DOHH2 (cell line): Measurements from ENCODE around the gene C11orf68.

Experiments used
- H3F3A ChIP-seq: fragments of 200-600 bp; sonication (generic), shearing (Covaris generic); 2 replicates; pipeline ENCODE4 v1.6.0; 2016; ENCODE audit warnings: antibody characterized with exemption, mild to moderate bottlenecking; ENCODE audit not compliant: control insufficient read depth, insufficient read depth
- H3K27ac ChIP-seq: fragments of 200-600 bp; sonication (generic); 2 replicates; pipeline ENCODE4 v1.5.1; 2014; ENCODE audit warnings: low read depth, mild to moderate bottlenecking, low read length, moderate library complexity
- H3K27me3 ChIP-seq: fragments of 200-600 bp; sonication (generic); 2 replicates; pipeline ENCODE4 v1.6.1; 2014; ENCODE audit warnings: mild to moderate bottlenecking, low read length, mixed read lengths; ENCODE audit not compliant: control insufficient read depth
- H3K36me3 ChIP-seq: fragments of 200-600 bp; sonication (generic); 2 replicates; pipeline ENCODE4 v1.6.1; 2014; ENCODE audit warnings: mild to moderate bottlenecking, low read length, moderate library complexity, mixed read lengths; ENCODE audit not compliant: control insufficient read depth
- H3K4me1 ChIP-seq: fragments of 200-600 bp; sonication (generic); 2 replicates; pipeline ENCODE4 v1.6.1; 2014; ENCODE audit warnings: mild to moderate bottlenecking, low read length, mixed read lengths; ENCODE audit not compliant: control insufficient read depth
- H3K4me2 ChIP-seq: fragments of 200-600 bp; sonication (generic); 2 replicates; pipeline ENCODE4 v1.6.0; 2014; ENCODE audit warnings: mild to moderate bottlenecking, low read length, moderate library complexity
- H3K4me3 ChIP-seq: fragments of 200-600 bp; sonication (generic); 2 replicates; pipeline ENCODE4 v1.5.1; 2014; ENCODE audit warnings: mild to moderate bottlenecking, low read length, mixed read lengths
- H3K79me2 ChIP-seq: fragments of 200-600 bp; sonication (generic); 2 replicates; pipeline ENCODE4 v1.6.1; 2014; ENCODE audit warnings: mild to moderate bottlenecking, low read length, mixed read lengths; ENCODE audit not compliant: control insufficient read depth
- H3K9me2 ChIP-seq: fragments of 200-600 bp; sonication (generic); replicated peaks from 2 replicates; pipeline ENCODE4 v1.6.1; 2014; ENCODE audit warnings: mild to moderate bottlenecking, low read length, mixed read lengths; ENCODE audit not compliant: control insufficient read depth
- H3K9me3 ChIP-seq: fragments of 200-600 bp; sonication (generic); 2 replicates; pipeline ENCODE4 v1.6.1; 2014; ENCODE audit warnings: antibody characterized with exemption, low read length, mixed read lengths; ENCODE audit not compliant: control insufficient read depth, insufficient read depth
- H4K20me1 ChIP-seq: fragments of 200-600 bp; sonication (generic); 2 replicates; pipeline ENCODE4 v1.6.0; 2014; ENCODE audit warnings: low read depth, mild to moderate bottlenecking, antibody characterized with exemption, low read length, moderate library complexity; ENCODE audit not compliant: control insufficient read depth, insufficient read depth
- CTCF ChIP-seq: fragments of 200-600 bp; sonication (generic); IDR thresholded peaks from one replicate; pipeline ENCODE4 v1.5.1; 2014; ENCODE audit warnings: antibody characterized with exemption, mild to moderate bottlenecking, low read depth, low read length; ENCODE audit not compliant: poor library complexity, severe bottlenecking
- EZH2phosphoT487 ChIP-seq: fragments of 200-600 bp; sonication (generic); IDR thresholded peaks from 2 replicates; pipeline ENCODE4 v1.6.1; 2017; ENCODE audit warnings: borderline replicate concordance, mild to moderate bottlenecking, antibody characterized with exemption, low read length, moderate library complexity, mixed read lengths

The C11orf68 gene

GRCh38 chr11:65918211-65919140 is at the start of gene C11orf68:
C11orf68 (minus strand) TSS chr11:65919062; CDS start chr11:65919031, 31 bp downstream.
- no peaks in the 10 kb centered on the region for H4K20me1 ChIP-seq
- peak within 1 kb of the TSS; percentile 90 for H3K4me2 ChIP-seq
- H3K27me3 ChIP-seq = no peaks in the 10 kb centered on the region
- H3K4me3 ChIP-seq = peak within 1 kb of the TSS; percentile 91
- peaks cover 4% of the 10 kb centered on the region; the same call in 1 of the 2 replicates for H3K36me3 ChIP-seq
- H3K79me2 ChIP-seq = peaks cover 22% of the 10 kb centered on the region
- no peaks in the 10 kb centered on the region for H3K9me3 ChIP-seq
- no peaks in the 10 kb centered on the region for H3F3A ChIP-seq
- peaks cover 23% of the 10 kb centered on the region for H3K4me1 ChIP-seq
- no peak within 1 kb of the TSS; the same call in 1 of the 2 replicates for H3K27ac ChIP-seq
- TF ChIP-seq CTCF = no peak
- TF ChIP-seq EZH2phosphoT487 = no peak
- no peaks in the 10 kb centered on the region for H3K9me2 ChIP-seq

- no peaks in the 10 kb centered on the region for H3K9me3 ChIP-seq
- H4K20me1 ChIP-seq = peaks cover 9% of the 10 kb centered on the region; the same call in 1 of the 2 replicates
- peaks cover 74% of the 10 kb centered on the region for H3K36me3 ChIP-seq
- TF ChIP-seq EZH2phosphoT487 (no peak), CTCF (no peak)
- no peak overlapping the region for H3K27ac ChIP-seq
- peaks cover 9% of the 10 kb centered on the region for H3K4me1 ChIP-seq
- no peaks in the 10 kb centered on the region for H3F3A ChIP-seq
- no peak overlapping the region for H3K4me2 ChIP-seq
- H3K79me2 ChIP-seq = peaks cover 26% of the 10 kb centered on the region
- no peak overlapping the region for H3K4me3 ChIP-seq
- no peaks in the 10 kb centered on the region for H3K9me2 ChIP-seq
- H3K27me3 ChIP-seq = no peaks in the 10 kb centered on the region
Measured at GRCh38 chr11:65967329-65967934, 48.6 kb upstream of the C11orf68 start.

GRCh38 chr11:65965986-65966762 is 47.3 kb upstream of the C11orf68 start:
- Histone ChIP-seq H3F3A (no peaks in the 10 kb centered on the region), H3K9me2 (no peaks in the 10 kb centered on the region), H3K9me3 (no peaks in the 10 kb centered on the region), H3K4me2 (no peak overlapping the region), H3K27ac (no peak overlapping the region), H3K36me3 (peaks cover 70% of the 10 kb centered on the region), H3K79me2 (peaks cover 35% of the 10 kb centered on the region), H3K4me3 (no peak overlapping the region), H4K20me1 (peaks cover 12% of the 10 kb centered on the region; the same call in 1 of the 2 replicates), H3K4me1 (peaks cover 11% of the 10 kb centered on the region), H3K27me3 (no peaks in the 10 kb centered on the region)
- no peak for TF ChIP-seq CTCF
- no peak for TF ChIP-seq EZH2phosphoT487
